A673 (cell line): Measurements from ENCODE around the gene SLC2A13. TPM values are rescaled to one million over a fixed set of nuclear protein-coding genes. Genes with fewer than 3 reads are reported as not detected.
"Not testable (repeated sequence)": the region's sequence is repeated elsewhere in the genome, so short reads cannot be mapped to it uniquely, and the experiment has no call there.

Experiments
- BruUV-seq: library from RNA; stranded (reverse); fragments of 400-500 nt; replicated peaks from 2 replicates; lab custom pipeline; 2021; lab: Mats Ljungman, UMichigan
- CTCF ChIA-PET: fragments of 300-600 bp; sonication (Branson Sonifier 250); formaldehyde crosslinking; loops from one replicate; lab custom pipeline; 2022; ENCODE audit warnings: antibody characterized with exemption; lab: Charles Lee
- POLR2A ChIA-PET: fragments of 300-600 bp; sonication (Branson Sonifier 250); formaldehyde crosslinking; loops from one replicate; lab custom pipeline; 2022; ENCODE audit warnings: antibody characterized with exemption; ENCODE audit not compliant: low non-redundant PET; lab: Charles Lee
- DNase-seq: peaks from one replicate; pipeline ENCODE4 v3.0.0-alpha.2; 2015; ENCODE audit warnings: low spot score
- H3K27ac ChIP-seq: fragments of 200-600 bp; sonication (generic); 2 replicates; pipeline ENCODE4 v1.5.1; 2016; ENCODE audit warnings: mixed run types, low read depth, mild to moderate bottlenecking, mixed read lengths, antibody characterized with exemption, low read length; ENCODE audit not compliant: poor library complexity, severe bottlenecking
- H3K27me3 ChIP-seq: fragments of 200-600 bp; sonication (generic); replicated peaks from 2 replicates; pipeline ENCODE4 v1.6.1; 2017; ENCODE audit warnings: mixed run types, low read depth, mild to moderate bottlenecking, mixed read lengths, antibody characterized with exemption, low read length; ENCODE audit not compliant: insufficient read depth, poor library complexity
- H3K36me3 ChIP-seq: fragments of 200-600 bp; sonication (generic); 2 replicates; pipeline ENCODE4 v1.6.1; 2016; ENCODE audit warnings: mixed run types, mild to moderate bottlenecking, mixed read lengths, antibody characterized with exemption, low read length; ENCODE audit not compliant: insufficient read depth, poor library complexity, severe bottlenecking
- H3K4me1 ChIP-seq: fragments of 200-600 bp; sonication (generic); 2 replicates; pipeline ENCODE4 v1.6.1; 2017; ENCODE audit warnings: mixed run types, mild to moderate bottlenecking, mixed read lengths, antibody characterized with exemption, low read length; ENCODE audit not compliant: insufficient read depth, poor library complexity, severe bottlenecking
- H3K4me3 ChIP-seq: fragments of 200-600 bp; sonication (generic); 2 replicates; pipeline ENCODE4 v1.5.1; 2016; ENCODE audit warnings: low read depth, mixed run types, mild to moderate bottlenecking, mixed read lengths, low read length; ENCODE audit not compliant: poor library complexity, severe bottlenecking
- H3K9me3 ChIP-seq: fragments of 200-600 bp; sonication (generic); 2 replicates; pipeline ENCODE4 v1.6.1; 2016; ENCODE audit warnings: mixed run types, low read depth, mild to moderate bottlenecking, mixed read lengths, antibody characterized with exemption, low read length; ENCODE audit not compliant: poor library complexity, severe bottlenecking
- CTCF ChIP-seq: fragments of 300-800, 200-600 bp; sonication (generic); conservative IDR thresholded peaks from 2 replicates; pipeline ENCODE4 v1.5.1; 2017; ENCODE audit warnings: low read depth, mild to moderate bottlenecking, antibody characterized with exemption, low read length, moderate library complexity, mixed read lengths
- EZH2 ChIP-seq: fragments of 200-600 bp; sonication (generic); IDR thresholded peaks from 2 replicates; pipeline ENCODE4 v1.6.1; 2017; ENCODE audit warnings: borderline replicate concordance, low read depth, mild to moderate bottlenecking, mixed read lengths, antibody characterized with exemption, low read length; ENCODE audit not compliant: poor library complexity, severe bottlenecking
- intact Hi-C: fragments of 100-400 bp; cut with micrococcal nuclease; formaldehyde crosslinking; loops from one replicate; pipeline ENCODE4 v1.10.0; 2022; ENCODE audit not compliant: unreplicated experiment
- total RNA-seq: library from RNA; stranded (reverse); gene quantifications from 2 replicates; pipeline ENCODE4 v1.2.3, GENCODE V29; 2021

SLC2A13 gene
- total RNA-seq, 1 experiment from 2014 or later, result 9.1 TPM

GRCh38 chr12:39792938-39793337 lies 312.9 kb downstream of the SLC2A13 start:
- POLR2A ChIA-PET, result no interaction called here
- no peak overlapping the region for H3K27ac ChIP-seq
- H3K36me3 ChIP-seq, result no peaks in the 10 kb centered on the region
- intact Hi-C loops, result no loop called here
- H3K4me1 ChIP-seq, result no peaks in the 10 kb centered on the region
- no peak for DNase-seq
- BruUV-seq, result no TSS peak
- no peaks in the 10 kb centered on the region for H3K9me3 ChIP-seq
- CTCF ChIA-PET, result no interaction called here
- H3K4me3 ChIP-seq, result no peak overlapping the region
- TF ChIP-seq EZH2, result no peak
- no peak for TF ChIP-seq CTCF
- H3K27me3 ChIP-seq, result no peaks in the 10 kb centered on the region

DNA sequence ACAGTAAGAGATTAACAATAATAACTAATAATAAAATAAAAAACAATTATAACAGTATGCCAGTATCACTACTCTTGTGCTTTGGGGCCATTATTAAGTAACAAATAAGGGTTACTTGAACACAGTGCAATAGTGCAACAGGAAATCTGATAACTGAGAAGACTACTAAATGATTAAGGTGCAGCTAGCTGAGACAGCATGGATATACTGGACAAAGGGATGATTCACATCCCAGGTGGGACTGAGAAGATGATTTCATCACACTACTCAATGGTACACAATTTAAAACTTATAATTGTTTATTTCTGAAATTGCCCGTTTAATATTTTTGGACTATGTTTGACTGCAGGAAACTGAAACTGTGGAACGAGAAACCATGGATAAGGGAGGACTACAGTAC lies 317.6 kb downstream of the SLC2A13 start:
- H3K4me3 ChIP-seq, result no peak overlapping the region
- H3K4me1 ChIP-seq, result no peaks in the 10 kb centered on the region
- DNase-seq, result no peak
- H3K27ac ChIP-seq, result no peak overlapping the region
- H3K9me3 ChIP-seq, result no peaks in the 10 kb centered on the region
- intact Hi-C loops, result no loop called here
- BruUV-seq, result no TSS peak
- ChIA-PET CTCF (no interaction called here), POLR2A (no interaction called here)
- no peaks in the 10 kb centered on the region for H3K27me3 ChIP-seq
- TF ChIP-seq EZH2 (no peak), CTCF (no peak)
- no peaks in the 10 kb centered on the region for H3K36me3 ChIP-seq

GRCh38 chr12:39785814-39786213 lies 320.1 kb downstream of the SLC2A13 start:
- DNase-seq, H3K27me3 ChIP-seq, H3K4me1 ChIP-seq, BruUV-seq, intact Hi-C loops, POLR2A ChIA-PET, H3K9me3 ChIP-seq, H3K27ac ChIP-seq, CTCF ChIA-PET, H3K36me3 ChIP-seq, H3K4me3 ChIP-seq: not testable (repeated sequence)

GRCh38 chr12:39782026-39782545 lies 323.8 kb downstream of the SLC2A13 start:
- CTCF ChIA-PET, result no interaction called here
- BruUV-seq, result no TSS peak
- Histone ChIP-seq H3K36me3 (no peaks in the 10 kb centered on the region), H3K27ac (no peak overlapping the region), H3K4me3 (no peak overlapping the region), H3K9me3 (no peaks in the 10 kb centered on the region), H3K4me1 (peaks cover 13% of the 10 kb centered on the region), H3K27me3 (no peaks in the 10 kb centered on the region)
- TF ChIP-seq EZH2 (no peak), CTCF (no peak)
- POLR2A ChIA-PET, result no interaction called here
- no peak for DNase-seq
- intact Hi-C loops, result no loop called here
